ENCODE results near the gene TGM2. TPM values are rescaled to one million over a fixed set of nuclear protein-coding genes. Genes with fewer than 3 reads are reported as not detected.

Gene TGM2
- total RNA-seq, 3 donors from 2014 or later = 14.9 to 62.2 (median 33.3) TPM

DNA sequence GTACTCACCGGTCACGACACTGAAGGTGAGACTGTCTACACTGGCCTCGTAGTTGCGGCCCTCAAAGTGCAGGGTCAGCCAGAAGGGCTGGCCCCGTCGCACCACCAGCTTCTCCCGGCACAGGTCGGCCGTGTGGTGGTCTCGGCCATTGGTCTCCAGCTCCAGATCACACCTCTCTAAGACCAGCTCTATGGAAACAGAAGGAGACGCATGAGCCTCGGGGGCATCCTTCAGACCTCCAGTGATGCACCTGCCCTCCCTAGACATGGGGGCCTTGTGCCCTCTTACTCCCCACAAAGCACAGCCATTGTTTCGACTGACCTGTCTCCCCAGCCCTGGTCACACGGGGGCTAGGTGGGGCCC is 3.7 kb downstream of the TGM2 start:
- Histone ChIP-seq H3K9me3 (no peaks in the 10 kb centered on the region), H3K4me3 (no peak overlapping the region), H3K4me1 (ENCODE audit: low read depth) (no peaks in the 10 kb centered on the region), H3K36me3 (ENCODE audit: low read depth) (no peaks in the 10 kb centered on the region)
- no peak for TF ChIP-seq CTCF (IDR thresholded peaks at IDR 0.05)
- DNase-seq (no peak), ATAC-seq (no peak)
- intact Hi-C loops (cut with DNase I, micrococcal nuclease) = no loop called here

DNA sequence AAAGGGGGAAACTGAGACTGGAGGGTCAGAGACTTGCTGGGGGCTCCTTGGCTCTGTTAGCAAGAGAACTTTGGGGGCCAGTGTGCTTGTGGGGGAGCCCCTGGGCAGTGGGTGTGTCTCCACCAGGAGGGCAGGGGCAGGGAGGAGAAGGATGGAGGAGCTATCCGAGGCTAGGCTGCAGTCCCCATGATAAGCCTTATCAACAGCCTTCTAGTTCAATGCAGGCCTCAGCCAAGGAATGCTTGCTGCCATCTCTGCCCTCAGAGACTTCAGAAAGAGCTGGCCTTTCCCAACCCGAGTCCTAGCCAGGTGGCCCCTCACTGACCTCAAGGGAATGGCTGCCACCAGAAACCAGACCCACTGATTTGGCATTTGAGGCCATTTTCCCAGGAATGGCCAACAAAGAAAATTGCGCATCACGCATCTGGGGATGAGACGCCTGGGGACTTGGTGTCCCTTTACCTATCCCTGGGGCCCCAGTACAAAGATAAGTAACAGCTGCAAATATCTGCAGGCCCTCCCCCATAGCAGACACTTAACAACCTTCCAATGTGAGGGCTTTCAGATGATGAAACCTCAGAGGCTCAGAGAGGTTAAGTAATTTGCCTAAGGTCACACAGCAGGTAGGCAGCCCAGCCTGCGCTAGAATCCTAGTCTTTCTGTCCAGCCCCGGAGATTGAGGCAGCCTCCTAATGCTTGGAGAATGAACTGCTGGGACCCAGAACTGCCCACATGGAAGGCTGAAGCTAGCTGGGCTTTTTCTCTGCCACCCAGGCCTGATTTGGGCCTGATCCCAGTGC is 4.9 kb downstream of the TGM2 start:
- Histone ChIP-seq H3K36me3 (ENCODE audit: low read depth) (no peaks in the 10 kb centered on the region), H3K4me3 (no peak overlapping the region), H3K4me1 (ENCODE audit: low read depth) (no peaks in the 10 kb centered on the region), H3K9me3 (no peaks in the 10 kb centered on the region)
- ATAC-seq (no peak), DNase-seq (no peak)
- no peak for TF ChIP-seq CTCF (IDR thresholded peaks at IDR 0.05)
- intact Hi-C loops (cut with DNase I, micrococcal nuclease) = no loop called here

DNA sequence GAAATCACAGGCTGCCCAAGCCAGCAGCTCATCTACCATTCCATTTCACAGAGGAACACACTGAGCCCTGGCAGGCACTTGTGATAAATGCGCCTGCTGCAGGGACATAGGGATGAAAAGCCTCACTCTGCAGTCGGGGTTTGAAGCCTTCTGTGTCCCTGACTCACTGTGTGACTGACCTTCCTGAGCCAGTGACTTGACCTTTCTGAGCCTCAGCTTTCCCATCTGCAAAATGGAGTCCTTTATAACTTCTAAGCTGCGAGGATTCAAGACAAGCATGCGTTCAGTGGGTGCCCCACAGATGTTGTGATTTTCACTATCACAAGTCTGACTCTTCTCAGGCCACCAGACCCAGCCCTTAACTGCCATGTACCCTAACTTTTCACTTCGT is 5.5 kb downstream of the TGM2 start:
- Histone ChIP-seq H3K4me3 (no peak overlapping the region), H3K9me3 (no peaks in the 10 kb centered on the region), H3K4me1 (ENCODE audit: low read depth) (no peaks in the 10 kb centered on the region), H3K36me3 (ENCODE audit: low read depth) (no peaks in the 10 kb centered on the region)
- ATAC-seq (no peak), DNase-seq (no peak)
- intact Hi-C loops (cut with DNase I, micrococcal nuclease) = no loop called here
- no peak for TF ChIP-seq CTCF (IDR thresholded peaks at IDR 0.05)

DNA sequence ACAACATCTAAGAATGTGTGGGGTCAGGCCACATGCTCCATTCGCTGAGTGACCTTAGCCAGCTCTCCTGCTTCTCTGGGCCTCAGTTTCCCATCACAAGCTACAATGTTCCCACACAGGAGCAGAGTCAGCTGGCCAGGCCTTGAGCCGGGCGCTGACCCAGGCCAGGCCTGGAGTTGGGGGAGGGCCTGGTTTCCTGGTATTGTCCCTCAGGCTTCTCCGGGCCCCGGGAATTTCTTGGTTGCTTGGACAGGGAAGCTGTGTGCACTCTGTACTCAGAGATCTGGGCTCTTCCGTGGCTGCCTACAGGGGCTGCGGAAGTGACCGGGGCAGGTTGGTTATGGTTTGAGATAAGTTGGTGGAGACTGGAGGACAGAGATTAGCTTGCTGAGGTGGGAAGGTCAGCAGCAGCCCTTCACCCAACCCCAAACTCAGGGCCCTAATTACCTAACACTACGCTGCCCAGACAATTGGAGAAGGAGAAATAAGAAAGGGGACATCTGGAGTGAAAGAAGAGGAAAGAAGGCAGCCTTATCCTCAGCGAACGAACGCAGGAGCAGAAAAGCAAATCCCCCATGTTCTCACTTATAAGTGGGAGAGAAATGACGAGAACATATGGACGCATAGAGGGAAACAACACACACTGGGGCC is 6.2 kb downstream of the TGM2 start:
- Histone ChIP-seq H3K9me3 (no peaks in the 10 kb centered on the region), H3K4me3 (no peak overlapping the region), H3K4me1 (ENCODE audit: low read depth) (no peaks in the 10 kb centered on the region), H3K36me3 (ENCODE audit: low read depth) (no peaks in the 10 kb centered on the region)
- intact Hi-C loops (cut with DNase I, micrococcal nuclease) = no loop called here
- no peak for TF ChIP-seq CTCF (IDR thresholded peaks at IDR 0.05)
- ATAC-seq (no peak), DNase-seq (no peak)

DNA sequence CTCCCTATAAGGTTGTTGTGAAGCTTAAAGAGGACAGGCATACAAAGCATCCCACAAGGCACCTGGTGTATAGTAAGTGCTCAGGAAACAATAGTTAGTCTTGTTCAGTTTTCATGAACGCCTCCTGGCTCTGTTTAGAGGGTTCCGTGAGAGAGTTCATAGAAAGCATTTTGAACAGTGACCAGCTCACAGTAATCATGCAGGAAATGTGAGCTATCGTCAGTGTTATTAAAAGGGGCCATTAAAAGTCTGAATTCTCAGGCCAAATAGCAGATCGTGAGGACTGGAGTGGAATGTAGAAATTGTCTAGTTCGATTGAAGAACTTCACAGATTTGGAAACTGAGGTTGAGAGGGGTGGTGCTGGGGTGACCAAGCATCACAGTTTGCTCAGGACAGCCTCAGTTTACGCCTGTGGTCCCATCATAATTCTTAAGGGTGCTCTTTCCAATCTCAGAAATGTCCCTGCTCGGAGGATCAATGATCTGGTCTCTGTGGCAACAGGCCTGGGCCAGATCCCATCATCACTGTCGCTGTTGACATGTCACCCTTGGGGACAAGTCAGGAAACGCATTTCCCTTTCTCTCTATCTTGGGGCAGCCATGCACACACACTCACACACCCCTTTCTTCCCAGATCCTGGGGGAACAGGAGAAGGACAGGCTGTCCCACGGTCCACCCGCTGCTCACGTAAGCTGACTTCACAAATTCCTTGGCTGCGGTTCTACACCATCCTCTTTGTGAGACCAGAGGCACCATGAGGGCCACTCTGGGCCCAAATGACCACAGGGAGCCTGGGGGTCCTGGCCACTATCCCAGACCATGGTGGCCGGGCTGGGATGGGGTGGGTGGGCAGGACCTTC is 7.2 kb downstream of the TGM2 start:
- H3K4me1 ChIP-seq (ENCODE audit: low read depth) = peaks cover 4% of the 10 kb centered on the region
- no peak overlapping the region for H3K4me3 ChIP-seq
- TF ChIP-seq CTCF (IDR thresholded peaks at IDR 0.05) = no peak
- no peak for ATAC-seq
- DNase-seq = no peak
- H3K36me3 ChIP-seq (ENCODE audit: low read depth) = no peaks in the 10 kb centered on the region
- no peaks in the 10 kb centered on the region for H3K9me3 ChIP-seq
- intact Hi-C loops (cut with DNase I, micrococcal nuclease) = no loop called here
